ENCODE data around the gene COL4A1. TPM values are rescaled to one million over a fixed set of nuclear protein-coding genes. Genes with fewer than 3 reads are reported as not detected.

The COL4A1 gene
- total RNA-seq, 1 experiment from 2014 or later, result 0.12 TPM

DNA sequence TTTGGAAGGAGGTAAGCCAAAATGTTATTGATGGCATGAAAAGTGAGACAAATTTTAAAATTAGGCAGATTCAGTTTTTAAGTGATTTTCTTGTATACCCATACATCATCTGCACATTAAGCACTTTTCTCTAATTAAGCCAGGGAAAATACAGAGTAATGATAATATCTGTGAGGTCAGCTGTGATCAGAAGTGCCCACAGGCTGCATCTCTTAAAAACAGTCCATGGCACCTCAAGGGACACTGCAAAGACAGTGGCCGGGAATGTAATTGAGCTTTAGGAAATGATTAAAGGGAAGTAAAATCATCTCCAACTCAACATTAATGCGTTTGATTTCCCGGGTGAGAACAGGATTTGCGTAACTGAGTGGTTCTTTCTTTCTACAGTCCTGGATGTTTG is 2.0 kb downstream of the COL4A1 start:
- H3K27ac Mint-ChIP-seq (ENCODE audit: unreplicated experiment), result no peak overlapping the region
- CTCF ChIA-PET, result no interaction called here
- no TSS peak for BruUV-seq (replicated peaks)
- H3K36me3 Mint-ChIP-seq (ENCODE audit: insufficient read depth, unreplicated experiment), result no peaks in the 10 kb centered on the region
- H3K27me3 Mint-ChIP-seq (ENCODE audit: unreplicated experiment), result no peaks in the 10 kb centered on the region
- TF ChIP-seq, protein P1, sequence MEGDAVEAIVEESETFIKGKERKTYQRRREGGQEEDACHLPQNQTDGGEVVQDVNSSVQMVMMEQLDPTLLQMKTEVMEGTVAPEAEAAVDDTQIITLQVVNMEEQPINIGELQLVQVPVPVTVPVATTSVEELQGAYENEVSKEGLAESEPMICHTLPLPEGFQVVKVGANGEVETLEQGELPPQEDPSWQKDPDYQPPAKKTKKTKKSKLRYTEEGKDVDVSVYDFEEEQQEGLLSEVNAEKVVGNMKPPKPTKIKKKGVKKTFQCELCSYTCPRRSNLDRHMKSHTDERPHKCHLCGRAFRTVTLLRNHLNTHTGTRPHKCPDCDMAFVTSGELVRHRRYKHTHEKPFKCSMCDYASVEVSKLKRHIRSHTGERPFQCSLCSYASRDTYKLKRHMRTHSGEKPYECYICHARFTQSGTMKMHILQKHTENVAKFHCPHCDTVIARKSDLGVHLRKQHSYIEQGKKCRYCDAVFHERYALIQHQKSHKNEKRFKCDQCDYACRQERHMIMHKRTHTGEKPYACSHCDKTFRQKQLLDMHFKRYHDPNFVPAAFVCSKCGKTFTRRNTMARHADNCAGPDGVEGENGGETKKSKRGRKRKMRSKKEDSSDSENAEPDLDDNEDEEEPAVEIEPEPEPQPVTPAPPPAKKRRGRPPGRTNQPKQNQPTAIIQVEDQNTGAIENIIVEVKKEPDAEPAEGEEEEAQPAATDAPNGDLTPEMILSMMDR (IDR thresholded peaks at IDR 0.05; ENCODE audit: unreplicated experiment), result no peak
- no peak overlapping the region for H3K4me3 Mint-ChIP-seq (ENCODE audit: low read depth, unreplicated experiment)
- DNase-seq, result no peak
- no peaks in the 10 kb centered on the region for H3K4me1 Mint-ChIP-seq (ENCODE audit: low read depth, unreplicated experiment)
- peaks cover 4% of the 10 kb centered on the region for H3K9me3 Mint-ChIP-seq (ENCODE audit: low read depth, unreplicated experiment)
- intact Hi-C loops (cut with micrococcal nuclease; ENCODE audit: unreplicated experiment), result no loop called here

DNA sequence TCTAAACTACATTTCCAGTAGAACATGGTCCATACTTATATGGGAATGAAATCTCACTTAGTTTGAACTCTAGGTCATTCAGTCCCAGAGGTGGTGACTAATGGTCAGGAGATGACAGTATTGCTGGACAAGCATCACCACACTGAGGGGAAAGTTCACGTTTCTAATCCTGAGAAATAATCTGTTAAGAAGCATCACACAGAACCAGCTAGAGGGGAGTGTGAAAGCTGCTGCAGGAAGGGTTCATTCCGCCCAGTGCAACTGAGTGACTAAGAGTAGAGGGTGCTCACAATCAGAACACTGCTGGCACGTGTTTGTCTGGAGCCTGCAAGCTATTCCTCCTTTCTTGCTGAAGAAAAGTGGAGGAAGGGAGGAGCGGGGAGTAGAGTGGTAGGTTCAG is 2.7 kb downstream of the COL4A1 start:
- Mint-ChIP-seq H3K36me3 (ENCODE audit: insufficient read depth, unreplicated experiment) (no peaks in the 10 kb centered on the region), H3K27me3 (ENCODE audit: unreplicated experiment) (no peaks in the 10 kb centered on the region), H3K9me3 (ENCODE audit: low read depth, unreplicated experiment) (peaks cover 4% of the 10 kb centered on the region), H3K4me1 (ENCODE audit: low read depth, unreplicated experiment) (no peaks in the 10 kb centered on the region), H3K4me3 (ENCODE audit: low read depth, unreplicated experiment) (no peak overlapping the region), H3K27ac (ENCODE audit: unreplicated experiment) (no peak overlapping the region)
- TF ChIP-seq, protein P1 (IDR thresholded peaks at IDR 0.05; ENCODE audit: unreplicated experiment), result no peak
- intact Hi-C loops (cut with micrococcal nuclease; ENCODE audit: unreplicated experiment), result no loop called here
- CTCF ChIA-PET, result no interaction called here
- DNase-seq, result no peak
- no TSS peak for BruUV-seq (replicated peaks)

- Mint-ChIP-seq H3K9me3 (ENCODE audit: low read depth, unreplicated experiment) (peaks cover 4% of the 10 kb centered on the region), H3K4me3 (ENCODE audit: low read depth, unreplicated experiment) (no peak overlapping the region), H3K27me3 (ENCODE audit: unreplicated experiment) (no peaks in the 10 kb centered on the region), H3K4me1 (ENCODE audit: low read depth, unreplicated experiment) (no peaks in the 10 kb centered on the region), H3K36me3 (ENCODE audit: insufficient read depth, unreplicated experiment) (no peaks in the 10 kb centered on the region), H3K27ac (ENCODE audit: unreplicated experiment) (no peak overlapping the region)
- no peak for DNase-seq
- TF ChIP-seq, protein P1 (IDR thresholded peaks at IDR 0.05; ENCODE audit: unreplicated experiment), result no peak
- CTCF ChIA-PET, result no interaction called here
- no TSS peak for BruUV-seq (replicated peaks)
- intact Hi-C loops (cut with micrococcal nuclease; ENCODE audit: unreplicated experiment), result no loop called here
Observed at GRCh38 chr13:110303644-110304043, 3.3 kb downstream of the COL4A1 start.

- H3K27ac Mint-ChIP-seq (ENCODE audit: unreplicated experiment), result no peak overlapping the region
- H3K4me3 Mint-ChIP-seq (ENCODE audit: low read depth, unreplicated experiment), result no peak overlapping the region
- TF ChIP-seq, protein P1 (IDR thresholded peaks at IDR 0.05; ENCODE audit: unreplicated experiment), result no peak
- CTCF ChIA-PET, result no interaction called here
- no peak for DNase-seq
- H3K27me3 Mint-ChIP-seq (ENCODE audit: unreplicated experiment), result no peaks in the 10 kb centered on the region
- intact Hi-C loops (cut with micrococcal nuclease; ENCODE audit: unreplicated experiment), result no loop called here
- no TSS peak for BruUV-seq (replicated peaks)
- no peaks in the 10 kb centered on the region for H3K4me1 Mint-ChIP-seq (ENCODE audit: low read depth, unreplicated experiment)
- H3K9me3 Mint-ChIP-seq (ENCODE audit: low read depth, unreplicated experiment), result peaks cover 4% of the 10 kb centered on the region
- H3K36me3 Mint-ChIP-seq (ENCODE audit: insufficient read depth, unreplicated experiment), result no peaks in the 10 kb centered on the region
Observed at GRCh38 chr13:110302997-110303396, 4.0 kb downstream of the COL4A1 start.

Data from Calu3 (cell line).